Stimulated activated CD8-positive, alpha-beta memory T cell treated with anti-CD3 and anti-CD28 coated beads, Interleukin-12 subunit alpha, Interleukin-12 subunit beta, amount 100 ng/mL, for 1 hour (primary cell): ENCODE data around the gene SLC49A4.

Experiments used
- DNase-seq: peaks from one replicate; pipeline ENCODE4 v3.0.0-alpha.2; 2020; ENCODE audit warnings: low read depth

Gene SLC49A4

GRCh38 chr3:122859021-122859805 lies 64.3 kb downstream of the SLC49A4 start:
- no peak for DNase-seq

- no peak for DNase-seq
These were observed 67.5 kb downstream of the SLC49A4 start for GRCh38 chr3:122862381-122862780.

- no peak for DNase-seq
These were observed 69.6 kb downstream of the SLC49A4 start for GRCh38 chr3:122864498-122864897.

GRCh38 chr3:122868322-122868721 lies 73.5 kb downstream of the SLC49A4 start:
- no peak for DNase-seq

GRCh38 chr3:122873741-122874515 lies 79.1 kb downstream of the SLC49A4 start:
- DNase-seq: no peak

- no peak for DNase-seq
These were observed 80.8 kb downstream of the SLC49A4 start for GRCh38 chr3:122875547-122876127.

- no peak for DNase-seq
These were observed 85.3 kb downstream of the SLC49A4 start for GRCh38 chr3:122880173-122880572.

- no peak for DNase-seq
These were observed 85.8 kb downstream of the SLC49A4 start for GRCh38 chr3:122880624-122881023.

- DNase-seq: no peak
These were observed 87.6 kb downstream of the SLC49A4 start for GRCh38 chr3:122882361-122882947.

GRCh38 chr3:122886251-122886650 lies 91.4 kb downstream of the SLC49A4 start:
- no peak for DNase-seq

- DNase-seq: no peak
These were observed 92.1 kb downstream of the SLC49A4 start for GRCh38 chr3:122886946-122887345.

- DNase-seq: no peak
These were observed 95.3 kb downstream of the SLC49A4 start for GRCh38 chr3:122890077-122890719.

GRCh38 chr3:122890720-122891220 lies 95.9 kb downstream of the SLC49A4 start:
- DNase-seq: no peak

- DNase-seq: no peak
These were observed 97.5 kb downstream of the SLC49A4 start for GRCh38 chr3:122892118-122892960.

- DNase-seq: no peak
These were observed 98.4 kb downstream of the SLC49A4 start for GRCh38 chr3:122893282-122893681.

GRCh38 chr3:122893754-122894668 lies 99.1 kb downstream of the SLC49A4 start:
- no peak for DNase-seq

GRCh38 chr3:122898298-122898697 lies 103.4 kb downstream of the SLC49A4 start:
- DNase-seq: no peak

GRCh38 chr3:122902326-122902725 lies 107.5 kb downstream of the SLC49A4 start:
- DNase-seq: no peak

GRCh38 chr3:122903171-122903570 lies 108.3 kb downstream of the SLC49A4 start:
- DNase-seq: no peak

- no peak for DNase-seq
These were observed 112.6 kb downstream of the SLC49A4 start for GRCh38 chr3:122907471-122907870.
